ENCODE data around the gene NTHL1.

DNA sequence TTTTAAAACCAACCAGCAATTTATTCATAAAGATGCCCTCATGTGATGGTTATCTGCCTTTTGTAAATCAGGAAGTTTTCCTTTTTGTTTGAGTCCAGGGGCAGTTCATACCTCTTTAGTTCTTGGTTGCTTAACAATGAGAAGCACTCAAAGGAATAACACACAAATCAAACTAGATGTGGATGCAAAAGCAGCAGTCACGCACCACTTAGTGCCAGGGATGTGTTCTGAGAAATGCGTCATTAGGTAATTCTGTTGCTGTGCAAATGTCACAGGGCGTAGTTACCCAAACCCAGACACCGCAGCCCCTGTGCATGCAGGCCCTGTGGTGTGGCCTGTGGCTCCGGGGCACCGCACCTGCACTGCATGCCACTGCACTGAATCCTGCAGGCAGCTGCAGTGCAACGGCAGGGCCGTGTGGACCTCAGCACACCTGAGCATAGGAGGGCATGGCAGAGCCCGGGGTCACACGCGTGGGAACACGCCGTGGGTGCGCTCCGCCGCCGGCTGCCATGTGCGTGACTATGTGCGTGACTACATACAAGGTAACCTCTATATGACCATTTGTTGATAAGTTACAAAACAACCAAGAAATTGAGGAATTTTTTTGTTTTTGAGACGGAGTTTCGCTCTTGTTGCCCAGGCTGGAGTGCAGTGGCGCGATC, 48.4 kb upstream of the NTHL1 start:
- TF ChIP-seq CTCF (IDR thresholded peaks at IDR 0.05), result no peak
- no peak for TF ChIP-seq POLR2A (IDR thresholded peaks at IDR 0.05)
